ENCODE results near the gene MGAT4C.

DNA sequence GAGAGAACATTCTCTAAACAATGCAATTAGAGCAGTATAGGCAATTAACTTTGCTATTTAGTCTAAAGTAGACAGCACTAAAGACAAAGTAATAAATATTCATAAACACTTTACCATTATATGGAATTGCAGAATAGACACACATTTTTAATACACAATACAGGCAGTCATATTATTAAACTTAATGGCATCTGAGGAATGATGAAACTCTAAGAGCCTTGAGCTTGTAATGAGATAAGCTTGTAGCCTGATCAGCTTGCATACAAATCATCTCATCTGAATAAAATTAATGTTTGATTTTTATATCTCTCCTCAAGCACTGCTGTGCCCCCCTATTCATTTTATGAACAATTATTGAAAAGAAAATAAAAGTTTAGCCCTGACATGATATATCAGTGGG is 107.6 kb downstream of the MGAT4C start:
- TF ChIP-seq, protein P1, sequence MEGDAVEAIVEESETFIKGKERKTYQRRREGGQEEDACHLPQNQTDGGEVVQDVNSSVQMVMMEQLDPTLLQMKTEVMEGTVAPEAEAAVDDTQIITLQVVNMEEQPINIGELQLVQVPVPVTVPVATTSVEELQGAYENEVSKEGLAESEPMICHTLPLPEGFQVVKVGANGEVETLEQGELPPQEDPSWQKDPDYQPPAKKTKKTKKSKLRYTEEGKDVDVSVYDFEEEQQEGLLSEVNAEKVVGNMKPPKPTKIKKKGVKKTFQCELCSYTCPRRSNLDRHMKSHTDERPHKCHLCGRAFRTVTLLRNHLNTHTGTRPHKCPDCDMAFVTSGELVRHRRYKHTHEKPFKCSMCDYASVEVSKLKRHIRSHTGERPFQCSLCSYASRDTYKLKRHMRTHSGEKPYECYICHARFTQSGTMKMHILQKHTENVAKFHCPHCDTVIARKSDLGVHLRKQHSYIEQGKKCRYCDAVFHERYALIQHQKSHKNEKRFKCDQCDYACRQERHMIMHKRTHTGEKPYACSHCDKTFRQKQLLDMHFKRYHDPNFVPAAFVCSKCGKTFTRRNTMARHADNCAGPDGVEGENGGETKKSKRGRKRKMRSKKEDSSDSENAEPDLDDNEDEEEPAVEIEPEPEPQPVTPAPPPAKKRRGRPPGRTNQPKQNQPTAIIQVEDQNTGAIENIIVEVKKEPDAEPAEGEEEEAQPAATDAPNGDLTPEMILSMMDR (IDR thresholded peaks at IDR 0.05): no peak
- TF ChIP-seq POLR2A (IDR thresholded peaks at IDR 0.05): no peak
